SU-DHL-6 (cell line): ENCODE measurements around the gene RNF166.

ENCODE experiments used
- H2AFZ ChIP-seq: fragments of 200-600 bp; sonication (generic); 2 replicates; pipeline ENCODE4 v1.6.1; 2014; ENCODE audit warnings: low read depth, mild to moderate bottlenecking, moderate library complexity, mixed read lengths, antibody characterized with exemption, low read length; ENCODE audit not compliant: severe bottlenecking
- H3F3A ChIP-seq: fragments of 200-600 bp; shearing (Covaris generic); 2 replicates; pipeline ENCODE4 v1.6.0; 2016; ENCODE audit warnings: antibody characterized with exemption, mild to moderate bottlenecking; ENCODE audit not compliant: insufficient read depth
- H3K27ac ChIP-seq: fragments of 200-600 bp; sonication (generic); 2 replicates; pipeline ENCODE4 v1.5.1; 2016; ENCODE audit warnings: low read depth, mild to moderate bottlenecking, low read length, moderate library complexity, mixed read lengths
- H3K27me3 ChIP-seq: fragments of 200-600 bp; sonication (generic), shearing (Covaris generic); 2 replicates; pipeline ENCODE4 v1.6.0; 2014; ENCODE audit warnings: mild to moderate bottlenecking, low read length
- H3K36me3 ChIP-seq: fragments of 200-600 bp; sonication (generic); 2 replicates; pipeline ENCODE4 v1.6.1; 2014; ENCODE audit warnings: mild to moderate bottlenecking, low read length, mixed read lengths
- H3K4me2 ChIP-seq: fragments of 300-600, 200-600 bp; shearing (Covaris generic), sonication (generic); 2 replicates; pipeline ENCODE4 v1.6.0; 2014; ENCODE audit warnings: low read length, low read depth, mild to moderate bottlenecking; ENCODE audit not compliant: poor library complexity, severe bottlenecking
- H3K4me3 ChIP-seq: fragments of 200-600 bp; sonication (generic); 2 replicates; pipeline ENCODE4 v1.5.1; 2014; ENCODE audit warnings: antibody characterized with exemption, low read length, mild to moderate bottlenecking, mixed read lengths; ENCODE audit not compliant: insufficient read depth, poor library complexity, severe bottlenecking
- H3K79me2 ChIP-seq: fragments of 200-600 bp; sonication (generic); 2 replicates; pipeline ENCODE4 v1.6.1; 2014; ENCODE audit warnings: mild to moderate bottlenecking, low read length, moderate library complexity; ENCODE audit not compliant: insufficient read depth
- H3K9ac ChIP-seq: fragments of 200-600 bp; sonication (generic); 2 replicates; pipeline ENCODE4 v1.7.0; 2014; ENCODE audit warnings: mild to moderate bottlenecking, low read length
- H3K9me2 ChIP-seq: fragments of 200-600 bp; sonication (generic); replicated peaks from 2 replicates; pipeline ENCODE4 v1.6.1; 2014; ENCODE audit warnings: low read length; ENCODE audit not compliant: insufficient read depth
- H3K9me3 ChIP-seq: fragments of 200-600 bp; sonication (generic); 2 replicates; pipeline ENCODE4 v1.6.1; 2014; ENCODE audit warnings: low read length, mixed read lengths; ENCODE audit not compliant: insufficient read depth
- H4K20me1 ChIP-seq: fragments of 200-600 bp; sonication (generic); 2 replicates; pipeline ENCODE4 v1.6.1; 2014; ENCODE audit warnings: low read depth, mild to moderate bottlenecking, antibody characterized with exemption, low read length, moderate library complexity, mixed read lengths
- EZH2phosphoT487 ChIP-seq: fragments of 200-600 bp; sonication (generic), shearing (Covaris generic); conservative IDR thresholded peaks from 2 replicates; pipeline ENCODE4 v1.6.1; 2018; ENCODE audit warnings: mild to moderate bottlenecking, antibody characterized with exemption, low read length, moderate library complexity, mixed read lengths
- TF ChIP-seq, protein P1 (sequence below): fragments of 200-600 bp; sonication (generic); IDR thresholded peaks from one replicate; pipeline ENCODE4 v1.5.1; 2017; ENCODE audit warnings: antibody characterized with exemption, mild to moderate bottlenecking, low read length, moderate library complexity; ENCODE audit not compliant: insufficient read depth, poor library complexity, severe bottlenecking

The RNF166 gene

DNA sequence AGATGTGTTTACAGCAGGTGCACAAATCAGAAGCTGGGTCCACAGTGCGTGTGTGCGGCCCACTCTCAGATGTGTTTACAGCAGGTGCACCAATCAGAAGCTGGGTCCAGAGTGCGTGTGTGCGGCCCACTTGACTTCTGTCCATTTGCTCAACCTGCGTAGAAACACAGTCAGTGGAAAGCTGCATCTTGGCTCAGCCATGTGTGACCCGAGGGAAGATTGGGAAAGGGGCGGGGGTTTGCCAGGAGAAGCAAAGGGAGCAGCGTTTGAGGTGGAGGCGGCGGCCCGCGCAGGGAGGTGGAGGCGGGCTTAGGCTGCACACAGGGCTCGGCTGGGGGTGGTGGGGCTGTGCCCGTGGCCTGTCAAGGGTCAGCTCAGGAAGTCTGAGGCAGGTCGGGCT, 4.3 kb upstream of the RNF166 start:
- H3K4me2 ChIP-seq: no peak overlapping the region
- H3K9ac ChIP-seq: no peak overlapping the region
- no peaks in the 10 kb centered on the region for H3K36me3 ChIP-seq
- no peak overlapping the region for H3K27ac ChIP-seq
- no peaks in the 10 kb centered on the region for H4K20me1 ChIP-seq
- no peaks in the 10 kb centered on the region for H3K9me2 ChIP-seq
- no peak for TF ChIP-seq EZH2phosphoT487
- TF ChIP-seq, protein P1, sequence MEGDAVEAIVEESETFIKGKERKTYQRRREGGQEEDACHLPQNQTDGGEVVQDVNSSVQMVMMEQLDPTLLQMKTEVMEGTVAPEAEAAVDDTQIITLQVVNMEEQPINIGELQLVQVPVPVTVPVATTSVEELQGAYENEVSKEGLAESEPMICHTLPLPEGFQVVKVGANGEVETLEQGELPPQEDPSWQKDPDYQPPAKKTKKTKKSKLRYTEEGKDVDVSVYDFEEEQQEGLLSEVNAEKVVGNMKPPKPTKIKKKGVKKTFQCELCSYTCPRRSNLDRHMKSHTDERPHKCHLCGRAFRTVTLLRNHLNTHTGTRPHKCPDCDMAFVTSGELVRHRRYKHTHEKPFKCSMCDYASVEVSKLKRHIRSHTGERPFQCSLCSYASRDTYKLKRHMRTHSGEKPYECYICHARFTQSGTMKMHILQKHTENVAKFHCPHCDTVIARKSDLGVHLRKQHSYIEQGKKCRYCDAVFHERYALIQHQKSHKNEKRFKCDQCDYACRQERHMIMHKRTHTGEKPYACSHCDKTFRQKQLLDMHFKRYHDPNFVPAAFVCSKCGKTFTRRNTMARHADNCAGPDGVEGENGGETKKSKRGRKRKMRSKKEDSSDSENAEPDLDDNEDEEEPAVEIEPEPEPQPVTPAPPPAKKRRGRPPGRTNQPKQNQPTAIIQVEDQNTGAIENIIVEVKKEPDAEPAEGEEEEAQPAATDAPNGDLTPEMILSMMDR: no peak
- H3K9me3 ChIP-seq: no peaks in the 10 kb centered on the region
- no peaks in the 10 kb centered on the region for H3K27me3 ChIP-seq
- no peaks in the 10 kb centered on the region for H3F3A ChIP-seq
- no peak overlapping the region for H2AFZ ChIP-seq
- H3K4me3 ChIP-seq: no peak overlapping the region
- H3K79me2 ChIP-seq: peaks cover 13% of the 10 kb centered on the region; the same call in 1 of the 2 replicates

DNA sequence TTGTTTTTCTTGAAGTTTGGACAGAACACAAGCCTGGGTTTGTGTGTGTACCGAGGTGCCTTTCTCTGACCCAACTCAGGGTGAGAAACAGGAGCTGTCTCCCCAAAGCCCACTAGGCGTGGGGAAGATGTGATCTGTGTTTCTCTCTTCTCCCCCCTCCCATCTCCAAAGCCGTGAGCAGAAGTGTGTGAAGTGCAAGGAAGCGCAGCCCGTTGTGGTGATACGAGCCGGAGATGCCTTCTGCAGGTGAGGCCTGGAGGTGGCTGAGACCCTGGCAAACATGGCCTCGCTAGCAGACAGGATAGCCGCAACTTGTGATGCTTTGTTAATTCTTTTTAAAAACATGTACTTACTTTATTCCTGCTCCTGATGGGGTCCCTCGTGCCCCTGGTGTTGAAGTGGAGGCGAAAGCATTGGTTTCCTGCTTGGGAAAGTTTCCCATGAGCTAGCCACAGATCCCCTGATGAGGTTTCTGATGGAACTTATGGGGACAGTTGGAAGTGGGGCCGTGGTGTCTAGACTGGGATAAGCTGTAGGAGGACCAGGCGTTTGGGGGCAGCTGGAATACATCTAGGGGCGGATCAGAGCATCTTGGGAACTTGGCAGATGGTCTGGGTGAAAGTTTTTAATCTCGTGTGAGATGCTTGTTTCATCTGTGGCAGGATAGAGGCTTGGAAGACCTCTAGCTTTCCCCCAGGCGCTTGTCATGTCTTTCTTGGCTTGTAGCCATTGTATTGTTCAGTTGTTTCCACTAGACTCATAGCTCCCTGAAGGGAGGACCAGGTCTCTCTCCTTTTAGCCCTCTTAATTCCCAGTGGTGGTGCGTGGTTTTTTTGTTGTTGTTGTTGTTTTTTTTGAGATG, 988 bp upstream of the RNF166 start:
- H3K79me2 ChIP-seq: peaks cover 13% of the 10 kb centered on the region; the same call in 1 of the 2 replicates
- peak overlapping the region; percentile 91 for H3K9ac ChIP-seq
- no peaks in the 10 kb centered on the region for H3K27me3 ChIP-seq
- H3K4me2 ChIP-seq: peak overlapping the region; percentile 77
- H3K9me2 ChIP-seq: no peaks in the 10 kb centered on the region
- H4K20me1 ChIP-seq: no peaks in the 10 kb centered on the region; the same call in 1 of the 2 replicates
- peak overlapping the region; percentile 90 for H2AFZ ChIP-seq
- no peak overlapping the region for H3K27ac ChIP-seq
- no peaks in the 10 kb centered on the region for H3F3A ChIP-seq
- peak overlapping the region; percentile 91 for H3K4me3 ChIP-seq
- H3K36me3 ChIP-seq: no peaks in the 10 kb centered on the region
- H3K9me3 ChIP-seq: no peaks in the 10 kb centered on the region
- TF ChIP-seq, protein P1: no peak
- no peak for TF ChIP-seq EZH2phosphoT487

DNA sequence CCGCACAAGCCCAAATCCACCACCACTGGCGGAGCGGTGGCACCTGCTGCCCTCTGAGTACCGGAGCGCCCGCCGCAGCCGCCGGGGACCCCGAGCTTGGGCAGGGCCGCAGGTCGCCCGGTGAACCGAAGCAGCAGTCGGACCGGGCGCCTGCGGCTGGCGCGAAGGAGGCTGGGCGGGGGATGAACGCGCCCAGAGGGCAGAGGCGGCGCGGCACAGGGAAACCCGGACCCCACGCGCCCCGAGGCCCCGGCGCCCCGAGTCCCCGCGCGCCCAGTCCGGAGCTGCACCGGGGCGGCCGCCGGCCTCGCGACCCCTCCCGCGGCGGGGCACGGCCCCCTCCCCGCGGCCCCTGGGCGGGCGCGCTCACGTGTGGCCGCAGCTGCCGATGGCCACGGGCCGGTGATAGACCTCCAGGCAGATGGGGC, 393 bp downstream of the RNF166 start:
- no peaks in the 10 kb centered on the region; the same call in 1 of the 2 replicates for H4K20me1 ChIP-seq
- no peaks in the 10 kb centered on the region for H3K36me3 ChIP-seq

More for the DNA sequence above, 393 bp downstream of the RNF166 start:
- Histone ChIP-seq H3F3A (no peaks in the 10 kb centered on the region), H3K27me3 (no peaks in the 10 kb centered on the region), H3K79me2 (peaks cover 13% of the 10 kb centered on the region; the same call in 1 of the 2 replicates), H2AFZ (no peak overlapping the region), H3K9me2 (no peaks in the 10 kb centered on the region), H3K4me2 (peak overlapping the region; percentile 77), H3K27ac (no peak overlapping the region), H3K4me3 (peak overlapping the region; percentile 91), H3K9me3 (no peaks in the 10 kb centered on the region), H3K9ac (peak overlapping the region; percentile 91)
- TF ChIP-seq, protein P1: no peak
- TF ChIP-seq EZH2phosphoT487: no peak
